Measurements from ENCODE around the gene ARID3C.

ARID3C gene

GRCh38 chr9:34651876-34652601, 23.2 kb upstream of the ARID3C start, which contains the start of gene IL11RA:
IL11RA (plus strand) TSS chr9:34652185; CDS start chr9:34655218, 3,033 bp downstream.
- TF ChIP-seq ZFX (IDR thresholded peaks at IDR 0.05; ENCODE audit: borderline replicate concordance): no peak
- TF ChIP-seq, protein P1, sequence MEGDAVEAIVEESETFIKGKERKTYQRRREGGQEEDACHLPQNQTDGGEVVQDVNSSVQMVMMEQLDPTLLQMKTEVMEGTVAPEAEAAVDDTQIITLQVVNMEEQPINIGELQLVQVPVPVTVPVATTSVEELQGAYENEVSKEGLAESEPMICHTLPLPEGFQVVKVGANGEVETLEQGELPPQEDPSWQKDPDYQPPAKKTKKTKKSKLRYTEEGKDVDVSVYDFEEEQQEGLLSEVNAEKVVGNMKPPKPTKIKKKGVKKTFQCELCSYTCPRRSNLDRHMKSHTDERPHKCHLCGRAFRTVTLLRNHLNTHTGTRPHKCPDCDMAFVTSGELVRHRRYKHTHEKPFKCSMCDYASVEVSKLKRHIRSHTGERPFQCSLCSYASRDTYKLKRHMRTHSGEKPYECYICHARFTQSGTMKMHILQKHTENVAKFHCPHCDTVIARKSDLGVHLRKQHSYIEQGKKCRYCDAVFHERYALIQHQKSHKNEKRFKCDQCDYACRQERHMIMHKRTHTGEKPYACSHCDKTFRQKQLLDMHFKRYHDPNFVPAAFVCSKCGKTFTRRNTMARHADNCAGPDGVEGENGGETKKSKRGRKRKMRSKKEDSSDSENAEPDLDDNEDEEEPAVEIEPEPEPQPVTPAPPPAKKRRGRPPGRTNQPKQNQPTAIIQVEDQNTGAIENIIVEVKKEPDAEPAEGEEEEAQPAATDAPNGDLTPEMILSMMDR (IDR thresholded peaks at IDR 0.05): peak; percentile 52
- H3K27ac ChIP-seq: peak within 1 kb of the TSS; percentile 90

GRCh38 chr9:34651321-34651720, 22.5 kb upstream of the ARID3C start:
- no peak for TF ChIP-seq ZFX (IDR thresholded peaks at IDR 0.05; ENCODE audit: borderline replicate concordance)
- TF ChIP-seq, protein P1 (IDR thresholded peaks at IDR 0.05): no peak
- H3K27ac ChIP-seq: peak overlapping the region; percentile 90

DNA sequence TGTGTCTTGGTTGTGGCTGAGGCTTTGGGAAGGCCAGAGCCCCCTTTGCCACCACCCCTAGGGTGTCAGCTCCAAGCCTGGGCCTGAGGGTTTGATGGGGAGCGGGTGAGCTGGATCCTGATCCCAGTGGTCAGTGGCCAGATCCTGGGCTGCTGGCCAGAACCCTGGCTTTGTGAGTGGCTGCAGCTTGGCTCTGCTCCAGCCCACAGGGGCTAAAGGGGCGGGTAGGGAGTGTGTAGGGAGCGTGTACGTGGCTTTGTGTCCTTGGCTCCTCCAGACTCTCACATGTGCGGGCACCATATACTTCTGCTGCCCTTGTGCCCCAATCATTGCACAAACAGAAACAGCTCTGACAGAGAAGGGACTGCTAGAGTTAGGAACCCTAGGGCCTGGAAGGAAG, 21.9 kb upstream of the ARID3C start:
- peak overlapping the region; percentile 90 for H3K27ac ChIP-seq
- TF ChIP-seq, protein P1 (IDR thresholded peaks at IDR 0.05): no peak
- TF ChIP-seq ZFX (IDR thresholded peaks at IDR 0.05; ENCODE audit: borderline replicate concordance): no peak

DNA sequence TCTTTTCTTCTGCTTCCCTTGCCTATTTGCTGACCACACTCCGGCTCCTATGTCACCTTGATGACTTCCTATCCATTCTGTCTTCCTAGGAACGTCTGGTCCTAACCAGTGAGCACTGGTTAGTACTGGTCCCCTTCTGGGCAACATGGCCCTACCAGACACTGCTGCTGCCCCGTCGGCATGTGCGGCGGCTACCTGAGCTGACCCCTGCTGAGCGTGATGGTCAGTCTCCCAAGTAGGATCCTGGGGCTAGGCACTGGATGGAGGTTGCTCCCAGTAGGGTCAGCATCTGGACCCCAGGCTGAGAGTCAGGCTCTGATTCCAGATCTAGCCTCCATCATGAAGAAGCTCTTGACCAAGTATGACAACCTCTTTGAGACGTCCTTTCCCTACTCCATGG, 19.8 kb upstream of the ARID3C start:
- TF ChIP-seq, protein P1 (IDR thresholded peaks at IDR 0.05): no peak
- no peak for TF ChIP-seq ZFX (IDR thresholded peaks at IDR 0.05; ENCODE audit: borderline replicate concordance)
- no peak overlapping the region for H3K27ac ChIP-seq

DNA sequence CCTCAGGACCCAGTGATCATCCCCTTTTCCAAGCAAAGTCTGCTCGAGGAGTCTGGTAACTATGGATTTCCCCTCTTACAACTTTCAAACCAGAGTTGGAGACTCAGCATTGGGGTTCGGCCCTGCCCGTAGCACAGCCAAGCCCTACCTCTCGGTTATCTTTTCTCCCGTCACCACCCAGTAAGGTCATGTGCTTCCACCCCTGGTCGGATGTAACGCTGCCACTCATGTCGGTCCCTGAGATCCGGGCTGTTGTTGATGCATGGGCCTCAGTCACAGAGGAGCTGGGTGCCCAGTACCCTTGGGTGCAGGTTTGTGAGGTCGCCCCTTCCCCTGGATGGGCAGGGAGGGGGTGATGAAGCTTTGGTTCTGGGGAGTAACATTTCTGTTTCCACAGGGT, 18.8 kb upstream of the ARID3C start:
- H3K27ac ChIP-seq: peak overlapping the region; percentile 97
- no peak for TF ChIP-seq ZFX (IDR thresholded peaks at IDR 0.05; ENCODE audit: borderline replicate concordance)
- TF ChIP-seq, protein P1 (IDR thresholded peaks at IDR 0.05): no peak

GRCh38 chr9:34647084-34647403, 18.2 kb upstream of the ARID3C start:
- H3K27ac ChIP-seq: peak overlapping the region; percentile 97
- no peak for TF ChIP-seq ZFX (IDR thresholded peaks at IDR 0.05; ENCODE audit: borderline replicate concordance)
- TF ChIP-seq, protein P1 (IDR thresholded peaks at IDR 0.05): peak; percentile 61

- H3K27ac ChIP-seq: peak within 1 kb of the TSS; percentile 97
- no peak for TF ChIP-seq ZFX (IDR thresholded peaks at IDR 0.05; ENCODE audit: borderline replicate concordance)
- TF ChIP-seq, protein P1 (IDR thresholded peaks at IDR 0.05): peak; percentile 95
These were observed 17.6 kb upstream of the ARID3C start, which contains the start of gene GALT for GRCh38 chr9:34646211-34647083. GALT (plus strand) TSS chr9:34646675; CDS start chr9:34646705, 30 bp downstream.

All from 22Rv1 (cell line).